Measurements from ENCODE around the gene RFWD3.

Gene RFWD3

GRCh38 chr16:74577882-74578366, 88.8 kb downstream of the RFWD3 start:
- FAIRE-seq = no peak

GRCh38 chr16:74575807-74576643, 90.7 kb downstream of the RFWD3 start:
- FAIRE-seq = no peak

- FAIRE-seq = no peak
These were observed 91.4 kb downstream of the RFWD3 start for GRCh38 chr16:74575175-74575806.

- no peak for FAIRE-seq
These were observed 92.5 kb downstream of the RFWD3 start for GRCh38 chr16:74574146-74574545.

- no peak for FAIRE-seq
These were observed 93.1 kb downstream of the RFWD3 start for GRCh38 chr16:74573622-74574021.

All from A204.1 (cell line).